GM12801 (cell line): ENCODE measurements around the gene SART3.

Source experiments
- TF ChIP-seq, protein P1 (sequence below): IDR thresholded peaks from one replicate; pipeline ENCODE4 v1.5.1; 2011; ENCODE audit warnings: control low read depth; ENCODE audit not compliant: insufficient read length; ENCODE audit errors: extremely low read depth

The SART3 gene

DNA sequence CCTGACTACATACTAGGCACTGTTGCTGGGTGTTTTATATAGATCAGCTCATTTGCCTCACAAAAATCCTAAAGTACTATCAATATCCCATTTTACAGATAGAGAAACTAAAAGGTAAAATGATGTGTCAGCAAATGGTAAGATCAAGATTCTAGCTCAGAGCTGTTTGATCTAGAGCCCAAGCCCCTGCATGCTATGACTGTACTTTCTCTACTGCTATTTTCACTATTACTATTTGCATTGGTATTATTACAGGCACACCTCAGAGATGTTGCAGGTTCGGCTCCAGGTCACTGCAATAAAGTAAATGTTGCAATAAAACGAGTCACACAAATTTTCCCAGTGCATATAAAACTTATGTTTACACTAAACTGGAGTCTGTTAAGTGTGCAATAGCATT, 12.3 kb upstream of the SART3 start:
- TF ChIP-seq, protein P1, sequence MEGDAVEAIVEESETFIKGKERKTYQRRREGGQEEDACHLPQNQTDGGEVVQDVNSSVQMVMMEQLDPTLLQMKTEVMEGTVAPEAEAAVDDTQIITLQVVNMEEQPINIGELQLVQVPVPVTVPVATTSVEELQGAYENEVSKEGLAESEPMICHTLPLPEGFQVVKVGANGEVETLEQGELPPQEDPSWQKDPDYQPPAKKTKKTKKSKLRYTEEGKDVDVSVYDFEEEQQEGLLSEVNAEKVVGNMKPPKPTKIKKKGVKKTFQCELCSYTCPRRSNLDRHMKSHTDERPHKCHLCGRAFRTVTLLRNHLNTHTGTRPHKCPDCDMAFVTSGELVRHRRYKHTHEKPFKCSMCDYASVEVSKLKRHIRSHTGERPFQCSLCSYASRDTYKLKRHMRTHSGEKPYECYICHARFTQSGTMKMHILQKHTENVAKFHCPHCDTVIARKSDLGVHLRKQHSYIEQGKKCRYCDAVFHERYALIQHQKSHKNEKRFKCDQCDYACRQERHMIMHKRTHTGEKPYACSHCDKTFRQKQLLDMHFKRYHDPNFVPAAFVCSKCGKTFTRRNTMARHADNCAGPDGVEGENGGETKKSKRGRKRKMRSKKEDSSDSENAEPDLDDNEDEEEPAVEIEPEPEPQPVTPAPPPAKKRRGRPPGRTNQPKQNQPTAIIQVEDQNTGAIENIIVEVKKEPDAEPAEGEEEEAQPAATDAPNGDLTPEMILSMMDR, result no peak

DNA sequence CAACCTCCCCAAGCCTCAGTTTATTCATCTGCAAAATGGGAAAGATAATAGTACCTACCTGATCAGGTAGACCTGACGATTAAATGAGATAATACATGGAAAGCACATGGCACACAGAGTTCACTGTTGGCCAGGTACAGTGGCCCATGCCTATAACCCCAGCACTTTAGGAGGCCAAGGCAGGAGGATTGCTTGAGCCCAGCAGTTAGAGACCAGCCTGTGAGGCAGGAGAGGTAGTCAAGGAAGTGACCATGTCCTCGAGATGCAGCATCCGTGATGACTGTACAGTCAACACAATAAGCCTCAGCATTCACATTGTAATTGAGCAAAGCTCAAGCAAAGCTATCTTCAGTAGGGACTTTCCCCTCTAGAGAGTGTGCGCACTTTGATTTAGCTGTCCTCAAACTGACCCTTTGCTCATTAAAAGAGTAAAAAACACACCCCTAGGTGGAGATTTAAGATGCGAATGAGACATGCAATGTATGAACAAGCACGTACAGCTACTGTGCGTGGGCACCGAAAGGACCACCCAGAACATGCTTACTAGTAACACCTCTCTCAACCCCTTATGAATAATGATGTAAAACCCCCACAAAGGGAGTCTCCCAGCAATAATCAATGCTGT, 11.3 kb upstream of the SART3 start:
- TF ChIP-seq, protein P1, result no peak

DNA sequence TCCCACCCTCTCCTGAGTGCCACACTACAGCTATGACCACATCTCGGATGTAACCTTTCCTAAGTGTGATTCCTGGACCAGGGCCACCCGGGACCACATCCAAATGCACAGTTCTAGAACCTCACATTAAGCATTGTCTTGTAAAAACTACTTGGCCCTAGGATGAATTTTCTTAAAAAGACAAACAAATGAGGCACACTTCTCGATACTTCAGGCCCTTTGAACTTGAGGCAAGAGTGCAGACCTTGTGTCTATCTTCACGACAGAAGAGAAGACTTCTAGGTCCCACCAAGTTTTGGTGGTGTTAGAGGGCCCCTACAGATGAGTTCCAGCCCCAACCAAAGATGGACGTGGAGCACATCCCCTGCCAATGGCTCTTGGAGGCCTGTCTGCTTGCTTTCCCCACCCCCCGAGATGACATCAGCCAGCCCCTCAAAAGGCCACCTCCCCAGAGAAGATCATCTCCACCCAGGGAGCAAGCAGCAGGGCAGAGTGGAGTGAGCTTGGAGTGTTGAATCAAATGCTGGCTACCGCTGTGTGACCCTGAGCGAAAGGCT, 10.7 kb upstream of the SART3 start:
- TF ChIP-seq, protein P1, result no peak

DNA sequence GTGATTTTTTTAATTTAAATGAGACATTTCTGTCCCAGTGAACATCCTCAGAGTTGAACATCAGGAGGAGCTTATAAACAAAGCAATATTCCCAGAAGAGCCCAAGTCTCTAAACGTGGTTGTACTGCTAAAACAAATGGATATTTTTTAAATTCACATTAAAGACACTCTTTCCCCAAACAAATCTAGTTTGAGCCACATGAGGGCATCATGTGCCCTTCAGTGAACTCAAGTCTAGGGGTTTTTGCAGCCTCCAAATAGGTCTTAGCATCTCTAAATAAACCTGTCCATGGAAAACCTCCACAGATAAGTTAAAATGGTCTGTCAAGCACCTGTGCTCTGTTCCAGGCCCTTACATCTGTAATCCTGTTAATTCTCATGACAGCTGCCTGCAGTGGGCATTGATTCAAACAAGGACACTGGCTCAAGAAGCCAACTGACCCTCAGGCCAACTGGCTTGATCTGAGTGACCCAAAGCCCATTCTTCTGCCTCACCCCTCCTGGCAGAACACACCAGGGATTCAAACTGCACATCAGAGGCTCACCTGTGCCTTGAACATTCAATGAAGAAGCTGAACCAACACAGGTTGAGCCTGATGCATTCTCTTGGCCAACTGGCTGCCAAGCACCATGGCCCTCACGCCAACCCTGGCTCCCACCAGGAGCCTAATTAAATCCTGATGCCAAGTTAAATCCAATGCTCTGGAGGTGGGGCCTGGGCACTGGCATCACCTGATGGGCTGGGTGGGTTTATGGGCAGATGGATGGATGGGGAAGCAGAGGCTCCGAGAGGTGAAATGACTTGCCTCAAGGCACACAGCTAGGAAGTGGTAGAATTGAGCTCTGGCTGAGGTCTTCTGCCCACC, 10.0 kb upstream of the SART3 start:
- TF ChIP-seq, protein P1, result no peak

DNA sequence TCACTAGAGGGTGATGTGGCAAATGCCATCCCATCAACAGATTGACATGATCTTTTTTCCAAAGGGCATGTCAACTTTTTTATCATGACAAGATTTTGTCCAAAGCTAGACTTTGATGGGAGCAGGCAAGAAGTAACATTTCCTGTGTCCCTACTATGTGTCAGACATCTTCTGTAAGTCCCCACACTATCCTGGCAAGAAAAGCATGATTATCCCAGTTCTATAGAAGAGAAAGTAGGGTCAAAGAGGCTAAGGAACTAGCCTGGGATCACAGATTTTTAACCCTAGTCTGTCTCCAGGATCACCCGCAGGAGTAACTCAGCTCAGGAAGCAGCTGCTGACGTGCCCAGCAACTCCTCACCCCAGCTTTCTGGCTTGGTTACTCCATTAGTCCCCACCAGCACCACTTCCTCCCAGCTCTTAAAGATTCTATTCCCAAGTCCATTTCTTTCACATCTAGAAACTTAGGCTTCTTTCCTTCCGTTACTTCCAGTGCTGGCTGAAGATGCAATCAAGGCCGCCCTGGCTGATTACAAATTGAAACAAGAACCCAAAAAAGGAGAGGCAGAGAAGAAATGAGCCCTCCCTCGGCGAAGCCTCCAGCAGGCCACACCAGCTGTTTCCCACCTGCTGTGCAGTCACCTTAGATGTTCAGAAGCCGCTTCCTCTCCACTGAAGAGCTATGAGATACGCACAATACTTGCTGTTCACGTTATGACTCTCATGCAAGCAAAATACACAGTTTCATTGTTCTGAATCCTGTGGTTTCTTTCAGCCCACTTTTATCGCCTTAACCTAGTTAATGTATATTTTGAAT, 7.6 kb upstream of the SART3 start:
- TF ChIP-seq, protein P1, result no peak

DNA sequence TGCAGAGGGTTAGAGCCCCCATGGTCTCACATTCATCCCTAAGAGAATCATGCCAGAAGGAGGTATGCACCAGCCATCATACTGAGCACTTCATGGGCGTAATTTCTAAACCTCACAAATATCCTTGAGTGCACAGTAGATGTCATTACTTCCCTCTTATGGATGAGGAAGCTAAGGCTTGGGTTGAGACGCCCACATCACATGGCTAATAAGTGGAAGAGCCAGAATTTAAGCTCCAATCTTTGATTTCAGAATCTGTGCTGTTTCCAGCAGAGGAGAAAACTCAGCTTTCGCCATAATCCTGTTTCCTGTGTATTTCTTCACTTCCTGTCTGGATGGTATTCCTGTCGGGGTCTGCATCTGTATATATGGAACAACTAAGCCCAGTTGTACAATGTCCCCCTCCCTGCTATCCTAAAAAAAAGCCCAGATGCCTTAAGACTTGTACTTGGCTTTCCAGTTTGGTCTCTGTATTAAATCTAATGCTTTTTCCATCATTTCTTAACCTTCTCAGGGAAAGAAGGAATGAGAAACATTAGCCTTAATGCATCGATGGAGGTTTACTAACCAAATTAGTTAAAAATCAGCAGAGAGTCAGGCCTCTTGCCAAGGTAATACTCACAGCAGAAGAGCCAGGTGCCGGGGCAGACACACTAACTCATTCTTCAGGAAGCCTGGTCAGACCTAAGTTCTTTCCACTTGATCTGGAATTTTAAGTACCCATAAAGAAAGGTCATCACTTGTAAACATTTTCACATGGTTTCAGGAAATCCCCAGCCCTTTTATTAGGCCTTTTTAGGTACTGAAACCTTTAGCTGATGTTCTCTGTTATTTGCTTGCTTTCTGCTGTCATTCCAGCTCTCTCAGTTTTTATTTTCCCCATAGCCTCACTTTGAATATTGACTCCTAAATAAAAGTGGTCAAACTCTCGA, 6.7 kb upstream of the SART3 start:
- TF ChIP-seq, protein P1, result no peak
